SK-N-SH treated with all-trans-retinoic acid at 6 μM for 48 hours (cell line): ENCODE data around the gene ASAP2.

Experiments used
- ATAC-seq: fragments of 200-7000 bp; cut with Tn5 transposase; 3 replicates; pipeline ENCODE4 v1.9.1; 2020; ENCODE audit warnings: mild to moderate bottlenecking, moderate library complexity
- ARNTL ChIP-seq: fragments of 450-650 bp; formaldehyde crosslinking; IDR thresholded peaks from 2 replicates; pipeline ENCODE4 v1.5.0; 2020; ENCODE audit warnings: low read depth, mild to moderate bottlenecking, moderate library complexity, borderline replicate concordance
- BACH2 ChIP-seq: fragments of 250-450 bp; sonication (Bioruptor Pico); IDR thresholded peaks from 2 replicates; pipeline ENCODE4 v1.9.0; 2021; ENCODE audit warnings: mild to moderate bottlenecking, borderline replicate concordance
- CREB5 ChIP-seq: fragments of 250-450 bp; sonication (Bioruptor Pico); IDR thresholded peaks from 2 replicates; pipeline ENCODE4 v1.5.1; 2020; ENCODE audit warnings: low read depth, mild to moderate bottlenecking, moderate library complexity
- CSDC2 ChIP-seq: fragments of 250-450 bp; sonication (Bioruptor Pico); IDR thresholded peaks from 2 replicates; pipeline ENCODE4 v1.5.0; 2020; ENCODE audit warnings: mild to moderate bottlenecking, moderate library complexity
- CSRNP3 ChIP-seq: fragments of 250-450 bp; sonication (Bioruptor Pico); IDR thresholded peaks from 2 replicates; pipeline ENCODE4 v1.5.1; 2021; ENCODE audit warnings: mild to moderate bottlenecking, moderate library complexity
- ESRRG ChIP-seq: fragments of 250-450 bp; sonication (Bioruptor Pico); IDR thresholded peaks from 2 replicates; pipeline ENCODE4 v1.6.1; 2021; ENCODE audit warnings: mild to moderate bottlenecking
- GLIS3 ChIP-seq: fragments of 250-450 bp; sonication (Bioruptor Pico); IDR thresholded peaks from 2 replicates; pipeline ENCODE4 v1.5.0; 2020; ENCODE audit warnings: mild to moderate bottlenecking, moderate library complexity
- ISL1 ChIP-seq: fragments of 250-450 bp; sonication (Bioruptor Pico); IDR thresholded peaks from 2 replicates; pipeline ENCODE4 v2.1.2; 2022; ENCODE audit warnings: mild to moderate bottlenecking, moderate library complexity
- OSR1 ChIP-seq: fragments of 250-450 bp; sonication (Bioruptor Pico); IDR thresholded peaks from 2 replicates; pipeline ENCODE4 v1.8.0; 2022; ENCODE audit warnings: moderate library complexity, mild to moderate bottlenecking, inconsistent platforms
- PATZ1 ChIP-seq: fragments of 250-450 bp; sonication (Bioruptor Pico); IDR thresholded peaks from 2 replicates; pipeline ENCODE4 v1.8.0; 2020; ENCODE audit warnings: mild to moderate bottlenecking, moderate library complexity, borderline replicate concordance
- PPARA ChIP-seq: fragments of 250-450 bp; sonication (Bioruptor Pico); IDR thresholded peaks from 2 replicates; pipeline ENCODE4 v1.5.0; 2020; ENCODE audit warnings: mild to moderate bottlenecking, borderline replicate concordance
- SNAI2 ChIP-seq: fragments of 250-450 bp; sonication (Bioruptor Pico); IDR thresholded peaks from 2 replicates; pipeline ENCODE4 v1.5.0; 2020; ENCODE audit warnings: mild to moderate bottlenecking, moderate library complexity
- TCF4 ChIP-seq: fragments of 250-450 bp; sonication (Bioruptor Pico); IDR thresholded peaks from 2 replicates; pipeline ENCODE4 v1.8.0; 2021; ENCODE audit warnings: mild to moderate bottlenecking, moderate library complexity, borderline replicate concordance
- TOX ChIP-seq: fragments of 250-450 bp; sonication (Bioruptor Pico); IDR thresholded peaks from 2 replicates; pipeline ENCODE4 v1.8.0; 2021; ENCODE audit warnings: mild to moderate bottlenecking, moderate library complexity, borderline replicate concordance
- ZC3H10 ChIP-seq: fragments of 250-450 bp; sonication (Bioruptor Pico); IDR thresholded peaks from 2 replicates; pipeline ENCODE4 v1.5.1; 2021; ENCODE audit warnings: mild to moderate bottlenecking, moderate library complexity
- ZFP3 ChIP-seq: fragments of 250-450 bp; sonication (Bioruptor Pico); IDR thresholded peaks from 2 replicates; pipeline ENCODE4 v1.5.0; 2020; ENCODE audit warnings: mild to moderate bottlenecking, moderate library complexity
- ZFP30 ChIP-seq: fragments of 450-650 bp; formaldehyde crosslinking; IDR thresholded peaks from 2 replicates; pipeline ENCODE4 v1.5.0; 2022; ENCODE audit warnings: mild to moderate bottlenecking, moderate library complexity
- ZNF565 ChIP-seq: fragments of 450-650 bp; formaldehyde crosslinking; conservative IDR thresholded peaks from 2 replicates; pipeline ENCODE4 v1.5.0; 2020; ENCODE audit warnings: low read depth, mild to moderate bottlenecking, moderate library complexity
- ZNF70 ChIP-seq: fragments of 450-650 bp; formaldehyde crosslinking; IDR thresholded peaks from 2 replicates; pipeline ENCODE4 v1.5.0; 2020; ENCODE audit warnings: mild to moderate bottlenecking, moderate library complexity
- ZNF8 ChIP-seq: fragments of 450-650 bp; formaldehyde crosslinking; IDR thresholded peaks from 2 replicates; pipeline ENCODE4 v1.5.0; 2020; ENCODE audit warnings: mild to moderate bottlenecking, moderate library complexity
- TF ChIP-seq, protein P1 (sequence below): fragments of 250-450 bp; sonication (Bioruptor Pico); IDR thresholded peaks from 2 replicates; pipeline ENCODE4 v1.8.0; 2021; ENCODE audit warnings: low read depth, mild to moderate bottlenecking, moderate library complexity, borderline replicate concordance

The ASAP2 gene

GRCh38 chr2:9300829-9301453 is 94.3 kb downstream of the ASAP2 start:
- ATAC-seq, result peak; percentile 18; the same call in 1 of the 3 replicates

DNA sequence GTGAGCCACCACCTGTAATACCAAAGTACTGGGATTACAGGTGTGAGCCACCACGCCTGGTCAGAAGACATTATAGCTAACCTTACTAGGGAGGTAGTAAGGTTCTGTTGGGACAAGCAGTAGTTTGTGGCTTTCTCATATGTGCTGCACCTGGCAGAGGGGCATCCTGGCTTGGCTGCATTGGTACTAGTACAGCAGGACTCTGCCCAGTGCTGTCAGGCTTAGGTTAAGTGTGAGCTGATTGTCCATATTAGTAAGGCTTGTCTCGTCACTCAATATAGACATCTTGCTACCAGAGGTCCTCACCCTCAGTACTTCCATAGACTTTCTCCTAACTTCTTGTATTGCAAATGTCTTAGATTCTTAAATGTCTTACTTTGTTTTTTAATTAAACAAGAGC is 96.1 kb downstream of the ASAP2 start:
- TF ChIP-seq TOX (no peak), CSDC2 (CRISPR knock-in tag) (no peak), SNAI2 (no peak), PPARA (CRISPR knock-in tag) (no peak), ARNTL (CRISPR knock-in tag) (no peak), GLIS3 (CRISPR knock-in tag) (no peak), OSR1 (CRISPR knock-in tag) (no peak), PATZ1 (CRISPR knock-in tag) (no peak), CREB5 (CRISPR knock-in tag) (no peak), ZFP3 (no peak), ESRRG (no peak), ZC3H10 (no peak), CSRNP3 (CRISPR knock-in tag) (no peak)
- TF ChIP-seq, protein P1, sequence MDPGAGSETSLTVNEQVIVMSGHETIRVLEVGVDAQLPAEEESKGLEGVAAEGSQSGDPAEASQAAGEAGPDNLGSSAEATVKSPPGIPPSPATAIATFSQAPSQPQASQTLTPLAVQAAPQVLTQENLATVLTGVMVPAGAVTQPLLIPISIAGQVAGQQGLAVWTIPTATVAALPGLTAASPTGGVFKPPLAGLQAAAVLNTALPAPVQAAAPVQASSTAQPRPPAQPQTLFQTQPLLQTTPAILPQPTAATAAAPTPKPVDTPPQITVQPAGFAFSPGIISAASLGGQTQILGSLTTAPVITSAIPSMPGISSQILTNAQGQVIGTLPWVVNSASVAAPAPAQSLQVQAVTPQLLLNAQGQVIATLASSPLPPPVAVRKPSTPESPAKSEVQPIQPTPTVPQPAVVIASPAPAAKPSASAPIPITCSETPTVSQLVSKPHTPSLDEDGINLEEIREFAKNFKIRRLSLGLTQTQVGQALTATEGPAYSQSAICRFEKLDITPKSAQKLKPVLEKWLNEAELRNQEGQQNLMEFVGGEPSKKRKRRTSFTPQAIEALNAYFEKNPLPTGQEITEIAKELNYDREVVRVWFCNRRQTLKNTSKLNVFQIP (CRISPR knock-in tag), result no peak
- no peak for ATAC-seq

More at GRCh38 chr2:9300829-9301453, 94.3 kb downstream of the ASAP2 start:
- TF ChIP-seq ARNTL (CRISPR knock-in tag) (no peak), ZNF565 (CRISPR knock-in tag) (no peak), BACH2 (CRISPR knock-in tag) (no peak), CSDC2 (CRISPR knock-in tag) (no peak), ZNF8 (CRISPR knock-in tag) (no peak), TOX (no peak), TCF4 (CRISPR knock-in tag) (no peak), ESRRG (no peak), CREB5 (CRISPR knock-in tag) (no peak), ZFP30 (CRISPR knock-in tag) (no peak), PPARA (CRISPR knock-in tag) (no peak), ZNF70 (CRISPR knock-in tag) (no peak), CSRNP3 (CRISPR knock-in tag) (no peak), ISL1 (CRISPR knock-in tag) (no peak)
